HEK293T (cell line): ENCODE measurements around the gene GBP5.
"Not testable (repeated sequence)": the region's sequence is repeated elsewhere in the genome, so short reads cannot be mapped to it uniquely, and the experiment has no call there.

Experiments used
- CTCF ChIA-PET: fragments of 350-600 bp; formaldehyde crosslinking; extraction: SDS; loops from one replicate; lab custom pipeline; 2021; ENCODE audit warnings: antibody characterized with exemption, inconsistent platforms; lab: Yijun Ruan, JAX
- POLR2A ChIA-PET: fragments of 350-600 bp; formaldehyde crosslinking; extraction: SDS; loops from one replicate; lab custom pipeline; 2020; ENCODE audit warnings: antibody characterized with exemption, inconsistent platforms; lab: Yijun Ruan, JAX
- DNase-seq: peaks from one replicate; pipeline ENCODE4 v3.0.0; 2012; ENCODE audit warnings: mixed read lengths; ENCODE audit errors: extremely low spot score
- ARNT ChIP-seq: fragments of 450-650 bp; IDR thresholded peaks from 2 replicates; pipeline ENCODE4 v1.6.1; 2017; ENCODE audit warnings: mild to moderate bottlenecking
- BHLHE40 ChIP-seq: fragments of 450-650 bp; IDR thresholded peaks from 2 replicates; pipeline ENCODE4 v1.6.1; 2016; ENCODE audit warnings: mild to moderate bottlenecking, moderate library complexity, borderline replicate concordance
- FOXA1 ChIP-seq: fragments of 450-650 bp; IDR thresholded peaks from 2 replicates; pipeline ENCODE4 v1.6.1; 2016; ENCODE audit warnings: mild to moderate bottlenecking
- FOXK2 ChIP-seq: fragments of 450-650 bp; IDR thresholded peaks from 2 replicates; pipeline ENCODE4 v1.6.1; 2016; ENCODE audit warnings: mild to moderate bottlenecking
- FOXM1 ChIP-seq: fragments of 450-650 bp; IDR thresholded peaks from 2 replicates; pipeline ENCODE4 v1.6.1; 2017; ENCODE audit warnings: mild to moderate bottlenecking, borderline replicate concordance
- HDGF ChIP-seq: fragments of 450-650 bp; IDR thresholded peaks from 2 replicates; pipeline ENCODE4 v1.6.1; 2017; ENCODE audit warnings: antibody characterized with exemption, borderline replicate concordance
- L3MBTL2 ChIP-seq: fragments of 450-650 bp; conservative IDR thresholded peaks from 2 replicates; pipeline ENCODE4 v1.6.1; 2016; ENCODE audit warnings: mild to moderate bottlenecking
- LEF1 ChIP-seq: fragments of 450-650 bp; IDR thresholded peaks from 2 replicates; pipeline ENCODE4 v1.6.1; 2017; ENCODE audit warnings: mild to moderate bottlenecking, borderline replicate concordance
- NFRKB ChIP-seq: fragments of 450-650 bp; IDR thresholded peaks from 2 replicates; pipeline ENCODE4 v1.6.1; 2016; ENCODE audit warnings: mild to moderate bottlenecking, moderate library complexity
- SUZ12 ChIP-seq: fragments of 450-650 bp; IDR thresholded peaks from 2 replicates; pipeline ENCODE4 v1.6.1; 2016; ENCODE audit warnings: mild to moderate bottlenecking
- TARDBP ChIP-seq: fragments of 450-650 bp; IDR thresholded peaks from 2 replicates; pipeline ENCODE4 v1.6.1; 2016
- ZNF384 ChIP-seq: fragments of 450-650 bp; IDR thresholded peaks from 2 replicates; pipeline ENCODE4 v1.6.1; 2016

Gene GBP5

GRCh38 chr1:89257041-89257440, 15.6 kb downstream of the GBP5 start:
- POLR2A ChIA-PET: no interaction called here
- TF ChIP-seq FOXA1 (no peak), FOXK2 (no peak), HDGF (no peak), ZNF384 (no peak), NFRKB (no peak), SUZ12 (no peak), FOXM1 (no peak), TARDBP (no peak)
- CTCF ChIA-PET: no interaction called here
- no peak for DNase-seq

DNA sequence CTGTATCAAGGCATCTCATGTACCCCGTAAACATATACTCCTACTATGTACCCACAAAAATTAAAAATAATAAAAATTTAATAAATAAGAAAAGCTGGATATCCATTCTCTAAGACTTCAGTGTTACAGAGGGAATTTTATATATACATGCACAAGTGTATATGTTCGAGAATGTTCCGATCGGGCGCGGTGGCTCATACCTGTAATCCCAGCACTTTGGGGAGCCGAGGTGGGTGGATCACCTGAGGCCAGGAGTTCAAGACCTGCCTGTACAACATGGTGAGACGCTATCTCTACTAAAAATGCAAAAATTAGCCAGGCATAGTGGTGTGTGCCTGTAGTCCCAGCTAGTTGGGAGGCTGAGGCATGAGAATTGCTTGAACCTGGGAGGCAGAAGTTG, 17.1 kb downstream of the GBP5 start:
- CTCF ChIA-PET, POLR2A ChIA-PET, DNase-seq: not testable (repeated sequence)

- no peak for DNase-seq
- POLR2A ChIA-PET: no interaction called here
- CTCF ChIA-PET: no interaction called here
- TF ChIP-seq BHLHE40: no peak
- no peak for TF ChIP-seq ZNF384
- TF ChIP-seq FOXM1: no peak
- TF ChIP-seq HDGF: no peak
- TF ChIP-seq ARNT: no peak
- TF ChIP-seq FOXK2: no peak
- TF ChIP-seq NFRKB: no peak
- TF ChIP-seq LEF1: no peak
- no peak for TF ChIP-seq L3MBTL2
Measured at GRCh38 chr1:89254658-89255287, 17.9 kb downstream of the GBP5 start.

DNA sequence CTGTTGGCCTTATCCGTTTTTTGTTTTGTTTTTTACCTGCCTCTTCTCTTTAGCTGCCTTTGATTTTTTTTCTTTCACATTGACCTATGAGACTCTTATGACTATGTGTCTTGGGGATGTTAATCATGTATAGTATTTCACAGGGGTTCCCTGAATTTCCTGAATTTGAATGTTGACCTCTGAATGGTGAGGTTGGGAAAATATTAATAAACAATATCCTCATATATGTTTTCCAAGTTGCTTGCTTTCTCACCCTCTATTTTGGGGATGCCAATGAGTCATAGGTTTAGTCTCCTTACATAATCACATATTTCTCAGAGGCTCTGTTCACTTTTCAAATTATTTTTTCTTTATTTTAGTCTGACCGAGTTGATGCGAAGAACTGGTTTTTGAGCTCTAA, 29.6 kb downstream of the GBP5 start:
- DNase-seq: no peak
- POLR2A ChIA-PET: no interaction called here
- TF ChIP-seq ARNT (no peak), TARDBP (no peak), SUZ12 (no peak), NFRKB (no peak), ZNF384 (no peak)
- CTCF ChIA-PET: no interaction called here
